Activated T-cell treated with anti-CD3 and anti-CD28 coated beads, Interleukin-2, amount 50 U/mL, for 24 hours (primary cell): Measurements from ENCODE around the gene RAI14.

ENCODE experiments used
- DNase-seq: peaks from one replicate; pipeline ENCODE4 v3.0.0-alpha.2; 2020
- H3K27ac Mint-ChIP-seq: 2 replicates; pipeline ENCODE4 v1.8.0; 2020; ENCODE audit warnings: mild to moderate bottlenecking, mixed read lengths
- H3K27me3 Mint-ChIP-seq: 2 replicates; pipeline ENCODE4 v1.8.0; 2020; ENCODE audit warnings: mixed read lengths
- H3K36me3 Mint-ChIP-seq: 2 replicates; pipeline ENCODE4 v1.8.0; 2020; ENCODE audit warnings: low read depth, mixed read lengths
- H3K4me1 Mint-ChIP-seq: 2 replicates; pipeline ENCODE4 v1.8.0; 2020; ENCODE audit warnings: low read depth, mixed read lengths
- H3K4me3 Mint-ChIP-seq: 2 replicates; pipeline ENCODE4 v1.8.0; 2020; ENCODE audit warnings: mild to moderate bottlenecking, moderate library complexity, mixed read lengths
- H3K9me3 Mint-ChIP-seq: 2 replicates; pipeline ENCODE4 v1.8.0; 2020; ENCODE audit warnings: mixed read lengths

Gene RAI14

GRCh38 chr5:34677428-34677827, 21.3 kb downstream of the RAI14 start:
- no peak overlapping the region for H3K4me3 Mint-ChIP-seq
- H3K9me3 Mint-ChIP-seq = no peaks in the 10 kb centered on the region
- no peak overlapping the region for H3K27ac Mint-ChIP-seq
- no peak for DNase-seq
- no peaks in the 10 kb centered on the region for H3K36me3 Mint-ChIP-seq
- H3K4me1 Mint-ChIP-seq = no peaks in the 10 kb centered on the region
- H3K27me3 Mint-ChIP-seq = peaks cover under 1% of the 10 kb centered on the region

- Mint-ChIP-seq H3K4me3 (no peak overlapping the region), H3K36me3 (no peaks in the 10 kb centered on the region), H3K4me1 (peaks cover 10% of the 10 kb centered on the region), H3K27me3 (peaks cover 6% of the 10 kb centered on the region), H3K27ac (no peak overlapping the region), H3K9me3 (no peaks in the 10 kb centered on the region)
- DNase-seq = no peak
Measured at GRCh38 chr5:34680896-34681295, 24.8 kb downstream of the RAI14 start.

GRCh38 chr5:34682926-34683623, 26.9 kb downstream of the RAI14 start:
- Mint-ChIP-seq H3K27me3 (peaks cover 8% of the 10 kb centered on the region), H3K4me3 (no peak overlapping the region)
- DNase-seq = no peak

GRCh38 chr5:34684281-34684979, 28.3 kb downstream of the RAI14 start:
- no peaks in the 10 kb centered on the region for H3K9me3 Mint-ChIP-seq
- DNase-seq = no peak
- H3K4me3 Mint-ChIP-seq = no peak overlapping the region
- peaks cover 14% of the 10 kb centered on the region for H3K4me1 Mint-ChIP-seq
- no peaks in the 10 kb centered on the region for H3K36me3 Mint-ChIP-seq
- peaks cover 8% of the 10 kb centered on the region for H3K27me3 Mint-ChIP-seq
- H3K27ac Mint-ChIP-seq = no peak overlapping the region

More at GRCh38 chr5:34682926-34683623, 26.9 kb downstream of the RAI14 start:
- Mint-ChIP-seq H3K4me1 (peaks cover 14% of the 10 kb centered on the region), H3K36me3 (no peaks in the 10 kb centered on the region), H3K9me3 (no peaks in the 10 kb centered on the region), H3K27ac (no peak overlapping the region)

- Mint-ChIP-seq H3K9me3 (no peaks in the 10 kb centered on the region), H3K4me3 (no peak overlapping the region), H3K27ac (peak overlapping the region; percentile 37), H3K36me3 (no peaks in the 10 kb centered on the region), H3K27me3 (peaks cover 8% of the 10 kb centered on the region), H3K4me1 (peaks cover 14% of the 10 kb centered on the region)
- no peak for DNase-seq
Measured at GRCh38 chr5:34684980-34685352, 28.8 kb downstream of the RAI14 start.

- no peak overlapping the region for H3K4me3 Mint-ChIP-seq
- H3K4me1 Mint-ChIP-seq = peaks cover 14% of the 10 kb centered on the region
- H3K36me3 Mint-ChIP-seq = no peaks in the 10 kb centered on the region
- peak overlapping the region; percentile 5 for H3K27ac Mint-ChIP-seq
- no peaks in the 10 kb centered on the region for H3K9me3 Mint-ChIP-seq
- DNase-seq = no peak
- H3K27me3 Mint-ChIP-seq = peaks cover 8% of the 10 kb centered on the region
Measured at GRCh38 chr5:34685485-34686165, 29.5 kb downstream of the RAI14 start.

GRCh38 chr5:34686762-34687268, 30.7 kb downstream of the RAI14 start:
- Mint-ChIP-seq H3K27me3 (peaks cover 8% of the 10 kb centered on the region), H3K4me3 (no peak overlapping the region), H3K9me3 (no peaks in the 10 kb centered on the region), H3K27ac (no peak overlapping the region), H3K36me3 (no peaks in the 10 kb centered on the region), H3K4me1 (peaks cover 14% of the 10 kb centered on the region)
- DNase-seq = no peak

- H3K36me3 Mint-ChIP-seq = no peaks in the 10 kb centered on the region
- H3K9me3 Mint-ChIP-seq = no peaks in the 10 kb centered on the region
- no peak overlapping the region for H3K4me3 Mint-ChIP-seq
- DNase-seq = no peak
- peaks cover 7% of the 10 kb centered on the region for H3K27me3 Mint-ChIP-seq
- H3K27ac Mint-ChIP-seq = no peak overlapping the region
- peaks cover 14% of the 10 kb centered on the region for H3K4me1 Mint-ChIP-seq
Measured at GRCh38 chr5:34687269-34688011, 31.3 kb downstream of the RAI14 start.

GRCh38 chr5:34688015-34688810, 32.1 kb downstream of the RAI14 start:
- no peaks in the 10 kb centered on the region for H3K36me3 Mint-ChIP-seq
- peaks cover 14% of the 10 kb centered on the region for H3K4me1 Mint-ChIP-seq
- no peak overlapping the region for H3K4me3 Mint-ChIP-seq
- H3K27ac Mint-ChIP-seq = no peak overlapping the region
- DNase-seq = no peak
- no peaks in the 10 kb centered on the region for H3K9me3 Mint-ChIP-seq
- peaks cover 4% of the 10 kb centered on the region for H3K27me3 Mint-ChIP-seq

GRCh38 chr5:34690301-34690700, 34.2 kb downstream of the RAI14 start:
- no peak overlapping the region for H3K4me3 Mint-ChIP-seq
- DNase-seq = no peak
- no peaks in the 10 kb centered on the region for H3K9me3 Mint-ChIP-seq
- peaks cover 25% of the 10 kb centered on the region for H3K4me1 Mint-ChIP-seq
- H3K36me3 Mint-ChIP-seq = no peaks in the 10 kb centered on the region
- peaks cover 4% of the 10 kb centered on the region for H3K27me3 Mint-ChIP-seq
- H3K27ac Mint-ChIP-seq = no peak overlapping the region

- Mint-ChIP-seq H3K36me3 (no peaks in the 10 kb centered on the region), H3K27ac (no peak overlapping the region), H3K27me3 (peaks cover 2% of the 10 kb centered on the region), H3K9me3 (no peaks in the 10 kb centered on the region), H3K4me1 (peaks cover 24% of the 10 kb centered on the region), H3K4me3 (no peak overlapping the region)
- no peak for DNase-seq
Measured at GRCh38 chr5:34690898-34691297, 34.8 kb downstream of the RAI14 start.

GRCh38 chr5:34691326-34691725, 35.2 kb downstream of the RAI14 start:
- H3K4me1 Mint-ChIP-seq = peaks cover 23% of the 10 kb centered on the region
- no peak overlapping the region for H3K27ac Mint-ChIP-seq
- H3K36me3 Mint-ChIP-seq = no peaks in the 10 kb centered on the region
- H3K9me3 Mint-ChIP-seq = no peaks in the 10 kb centered on the region
- DNase-seq = no peak
- H3K4me3 Mint-ChIP-seq = no peak overlapping the region
- H3K27me3 Mint-ChIP-seq = no peaks in the 10 kb centered on the region

GRCh38 chr5:34692786-34693185, 36.7 kb downstream of the RAI14 start:
- H3K27ac Mint-ChIP-seq = no peak overlapping the region
- H3K27me3 Mint-ChIP-seq = no peaks in the 10 kb centered on the region
- H3K4me1 Mint-ChIP-seq = peaks cover 21% of the 10 kb centered on the region
- no peak for DNase-seq
- no peaks in the 10 kb centered on the region for H3K9me3 Mint-ChIP-seq
- H3K36me3 Mint-ChIP-seq = no peaks in the 10 kb centered on the region
- H3K4me3 Mint-ChIP-seq = no peak overlapping the region

- Mint-ChIP-seq H3K27me3 (no peaks in the 10 kb centered on the region), H3K36me3 (no peaks in the 10 kb centered on the region), H3K27ac (no peak overlapping the region), H3K9me3 (no peaks in the 10 kb centered on the region), H3K4me1 (peaks cover 21% of the 10 kb centered on the region), H3K4me3 (no peak overlapping the region)
- no peak for DNase-seq
Measured at GRCh38 chr5:34694012-34694411, 37.9 kb downstream of the RAI14 start.
